Liver (tissue), 3 donors: Measurements from ENCODE around the gene SMIM5.

Experiments used
- EGR1 ChIP-seq, 2 donors: IDR thresholded peaks; 2 replicates each; pipeline ENCODE4 v1.6.1; 2016 to 2018; ENCODE audit warnings: antibody characterized with exemption in 2 of 2, low read depth in 2 of 2
- JUND ChIP-seq, 2 donors: IDR thresholded peaks; 2 replicates each; pipeline ENCODE4 v1.6.1; 2016; ENCODE audit warnings: antibody characterized with exemption in 2 of 2
- TAF1 ChIP-seq: conservative IDR thresholded peaks from 2 replicates; pipeline ENCODE4 v1.6.1; 2016; ENCODE audit warnings: antibody characterized with exemption, mild to moderate bottlenecking
- TF ChIP-seq, protein P1 (sequence below): fragments of 150-350 bp; IDR thresholded peaks from 2 replicates; pipeline ENCODE4 v1.5.1; 2017; ENCODE audit warnings: improper control_type of control experiment, low read depth, low read length; ENCODE audit not compliant: missing input control
- TF ChIP-seq, protein P2 (sequence below): IDR thresholded peaks from 2 replicates; pipeline ENCODE4 v1.6.1; 2016; ENCODE audit warnings: antibody characterized with exemption
- TF ChIP-seq, protein P3 (sequence below): IDR thresholded peaks from 2 replicates; pipeline ENCODE4 v1.6.1; 2016; ENCODE audit warnings: antibody characterized with exemption, mild to moderate bottlenecking
- donor health status: healthy.
- donor health status: healthy.

GRCh38 chr17:75649687-75650086 is 16.5 kb downstream of the SMIM5 start:
- TF ChIP-seq, protein P1, sequence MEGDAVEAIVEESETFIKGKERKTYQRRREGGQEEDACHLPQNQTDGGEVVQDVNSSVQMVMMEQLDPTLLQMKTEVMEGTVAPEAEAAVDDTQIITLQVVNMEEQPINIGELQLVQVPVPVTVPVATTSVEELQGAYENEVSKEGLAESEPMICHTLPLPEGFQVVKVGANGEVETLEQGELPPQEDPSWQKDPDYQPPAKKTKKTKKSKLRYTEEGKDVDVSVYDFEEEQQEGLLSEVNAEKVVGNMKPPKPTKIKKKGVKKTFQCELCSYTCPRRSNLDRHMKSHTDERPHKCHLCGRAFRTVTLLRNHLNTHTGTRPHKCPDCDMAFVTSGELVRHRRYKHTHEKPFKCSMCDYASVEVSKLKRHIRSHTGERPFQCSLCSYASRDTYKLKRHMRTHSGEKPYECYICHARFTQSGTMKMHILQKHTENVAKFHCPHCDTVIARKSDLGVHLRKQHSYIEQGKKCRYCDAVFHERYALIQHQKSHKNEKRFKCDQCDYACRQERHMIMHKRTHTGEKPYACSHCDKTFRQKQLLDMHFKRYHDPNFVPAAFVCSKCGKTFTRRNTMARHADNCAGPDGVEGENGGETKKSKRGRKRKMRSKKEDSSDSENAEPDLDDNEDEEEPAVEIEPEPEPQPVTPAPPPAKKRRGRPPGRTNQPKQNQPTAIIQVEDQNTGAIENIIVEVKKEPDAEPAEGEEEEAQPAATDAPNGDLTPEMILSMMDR = no peak
- TF ChIP-seq, protein P2, sequence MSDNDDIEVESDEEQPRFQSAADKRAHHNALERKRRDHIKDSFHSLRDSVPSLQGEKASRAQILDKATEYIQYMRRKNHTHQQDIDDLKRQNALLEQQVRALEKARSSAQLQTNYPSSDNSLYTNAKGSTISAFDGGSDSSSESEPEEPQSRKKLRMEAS = no peak
- TF ChIP-seq JUND (IDR thresholded peaks at IDR 0.05) = no peak
- no peak for TF ChIP-seq TAF1
- no peak for TF ChIP-seq EGR1 (IDR thresholded peaks at IDR 0.05; ENCODE audit: low read depth in 2 of 2)
- TF ChIP-seq, protein P3, sequence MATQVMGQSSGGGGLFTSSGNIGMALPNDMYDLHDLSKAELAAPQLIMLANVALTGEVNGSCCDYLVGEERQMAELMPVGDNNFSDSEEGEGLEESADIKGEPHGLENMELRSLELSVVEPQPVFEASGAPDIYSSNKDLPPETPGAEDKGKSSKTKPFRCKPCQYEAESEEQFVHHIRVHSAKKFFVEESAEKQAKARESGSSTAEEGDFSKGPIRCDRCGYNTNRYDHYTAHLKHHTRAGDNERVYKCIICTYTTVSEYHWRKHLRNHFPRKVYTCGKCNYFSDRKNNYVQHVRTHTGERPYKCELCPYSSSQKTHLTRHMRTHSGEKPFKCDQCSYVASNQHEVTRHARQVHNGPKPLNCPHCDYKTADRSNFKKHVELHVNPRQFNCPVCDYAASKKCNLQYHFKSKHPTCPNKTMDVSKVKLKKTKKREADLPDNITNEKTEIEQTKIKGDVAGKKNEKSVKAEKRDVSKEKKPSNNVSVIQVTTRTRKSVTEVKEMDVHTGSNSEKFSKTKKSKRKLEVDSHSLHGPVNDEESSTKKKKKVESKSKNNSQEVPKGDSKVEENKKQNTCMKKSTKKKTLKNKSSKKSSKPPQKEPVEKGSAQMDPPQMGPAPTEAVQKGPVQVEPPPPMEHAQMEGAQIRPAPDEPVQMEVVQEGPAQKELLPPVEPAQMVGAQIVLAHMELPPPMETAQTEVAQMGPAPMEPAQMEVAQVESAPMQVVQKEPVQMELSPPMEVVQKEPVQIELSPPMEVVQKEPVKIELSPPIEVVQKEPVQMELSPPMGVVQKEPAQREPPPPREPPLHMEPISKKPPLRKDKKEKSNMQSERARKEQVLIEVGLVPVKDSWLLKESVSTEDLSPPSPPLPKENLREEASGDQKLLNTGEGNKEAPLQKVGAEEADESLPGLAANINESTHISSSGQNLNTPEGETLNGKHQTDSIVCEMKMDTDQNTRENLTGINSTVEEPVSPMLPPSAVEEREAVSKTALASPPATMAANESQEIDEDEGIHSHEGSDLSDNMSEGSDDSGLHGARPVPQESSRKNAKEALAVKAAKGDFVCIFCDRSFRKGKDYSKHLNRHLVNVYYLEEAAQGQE = no peak
